Medulla oblongata (tissue), 1 donor: Measurements from ENCODE around the gene CNOT3.

Experiments used
- DNase-seq: peaks from one replicate; pipeline ENCODE4 v3.0.0-alpha.2; 2015; ENCODE audit errors: extremely low spot score

CNOT3 gene

DNA sequence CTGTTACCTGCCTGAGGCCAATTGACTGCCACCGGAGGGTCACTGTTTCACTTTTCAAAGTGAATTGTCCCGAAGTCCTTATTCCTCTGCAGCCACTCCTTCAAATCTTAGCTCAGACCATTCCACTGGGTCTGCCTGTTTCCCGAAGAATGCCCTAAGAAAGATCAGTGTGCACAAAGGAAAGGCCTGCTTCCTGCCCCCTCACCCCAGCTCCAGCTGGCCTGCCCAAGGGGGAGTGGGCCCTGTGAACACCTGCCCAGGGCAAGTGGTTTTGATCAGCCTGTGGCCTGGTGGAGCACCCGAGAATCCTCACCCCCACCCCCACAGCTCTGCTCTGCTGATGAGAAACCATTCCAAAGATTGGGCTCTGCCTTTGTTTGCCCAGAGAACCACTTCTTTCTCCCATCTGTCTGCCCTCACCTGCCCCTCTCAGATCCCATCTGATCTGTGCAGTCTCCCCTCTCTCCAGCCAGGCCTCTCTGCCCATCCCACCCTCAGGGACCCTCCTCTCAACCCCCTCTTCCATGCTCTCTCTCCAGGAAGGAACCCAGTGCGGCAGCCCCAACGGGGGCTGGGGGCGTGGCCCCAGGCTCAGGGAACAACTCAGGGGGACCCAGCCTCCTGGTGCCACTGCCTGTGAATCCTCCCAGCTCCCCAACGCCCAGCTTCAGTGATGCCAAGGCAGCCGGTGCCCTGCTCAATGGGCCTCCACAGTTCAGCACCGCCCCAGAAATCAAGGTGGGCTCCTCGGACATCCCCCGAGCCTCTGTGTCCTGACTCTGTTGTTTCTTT, 11.7 kb downstream of the CNOT3 start:
- DNase-seq, result no peak

DNA sequence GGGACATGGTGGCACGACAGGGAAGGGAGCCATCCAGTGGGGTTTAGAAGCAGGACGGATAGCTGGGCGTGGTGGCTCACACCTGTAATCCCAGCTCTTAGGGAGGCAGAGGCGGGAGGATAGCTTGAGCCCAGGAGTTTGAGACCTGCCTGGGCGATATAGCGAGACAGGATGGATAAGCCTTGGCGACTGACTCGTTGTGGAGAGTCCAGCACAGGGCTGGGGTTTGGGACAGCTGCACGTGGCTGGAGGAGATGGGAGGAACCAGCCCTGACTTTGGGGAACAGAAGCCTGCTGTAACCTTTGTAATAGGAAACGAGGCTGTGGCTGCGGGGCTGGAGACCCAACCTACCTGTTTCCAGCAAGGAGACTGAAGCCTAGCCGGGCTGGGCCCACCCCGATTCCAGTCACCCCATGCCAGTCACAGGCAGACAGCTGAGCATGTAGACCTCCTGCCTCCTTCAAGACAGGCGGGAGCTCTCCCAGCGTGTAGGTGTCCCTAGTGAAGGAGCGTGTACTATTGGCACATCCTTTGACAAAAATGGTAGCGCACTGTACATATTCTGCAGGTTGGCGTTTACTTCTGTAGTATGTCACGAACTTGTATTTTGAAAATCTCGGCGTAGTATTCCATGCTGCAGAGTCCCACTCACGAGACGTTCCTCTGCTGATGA, 13.9 kb downstream of the CNOT3 start:
- no peak for DNase-seq

- DNase-seq, result no peak
Measured at GRCh38 chr19:54152267-54152666, 14.7 kb downstream of the CNOT3 start.

DNA sequence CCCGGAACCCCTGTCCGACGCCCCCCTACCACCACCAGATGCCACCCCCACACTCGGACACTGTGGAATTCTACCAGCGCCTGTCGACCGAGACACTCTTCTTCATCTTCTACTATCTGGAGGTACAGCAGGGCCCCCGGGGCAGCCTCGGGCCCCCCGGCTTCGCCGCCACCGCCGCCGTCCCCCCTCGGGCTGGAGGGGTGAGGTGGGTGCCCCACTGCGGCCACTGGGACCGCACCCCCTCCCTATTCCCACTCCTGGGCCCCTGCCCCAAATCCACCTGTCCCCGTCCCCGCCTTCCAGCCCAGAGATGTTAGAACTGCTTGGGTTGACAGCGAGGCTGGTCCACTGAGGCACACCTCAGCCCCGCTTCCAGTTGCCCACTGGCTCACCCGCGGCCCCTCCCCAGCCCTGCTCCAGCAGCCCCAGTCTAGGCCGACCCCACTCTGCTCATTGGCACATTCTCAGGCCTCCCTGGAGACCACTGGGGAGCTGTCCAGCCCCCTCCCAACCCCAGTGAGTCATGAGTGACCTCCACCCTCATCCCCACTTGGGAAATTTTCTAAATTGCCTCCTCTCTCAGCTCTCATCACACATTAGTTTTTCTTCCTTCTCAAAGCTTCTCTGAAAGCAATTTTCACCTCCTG, 15.4 kb downstream of the CNOT3 start:
- DNase-seq, result no peak

DNA sequence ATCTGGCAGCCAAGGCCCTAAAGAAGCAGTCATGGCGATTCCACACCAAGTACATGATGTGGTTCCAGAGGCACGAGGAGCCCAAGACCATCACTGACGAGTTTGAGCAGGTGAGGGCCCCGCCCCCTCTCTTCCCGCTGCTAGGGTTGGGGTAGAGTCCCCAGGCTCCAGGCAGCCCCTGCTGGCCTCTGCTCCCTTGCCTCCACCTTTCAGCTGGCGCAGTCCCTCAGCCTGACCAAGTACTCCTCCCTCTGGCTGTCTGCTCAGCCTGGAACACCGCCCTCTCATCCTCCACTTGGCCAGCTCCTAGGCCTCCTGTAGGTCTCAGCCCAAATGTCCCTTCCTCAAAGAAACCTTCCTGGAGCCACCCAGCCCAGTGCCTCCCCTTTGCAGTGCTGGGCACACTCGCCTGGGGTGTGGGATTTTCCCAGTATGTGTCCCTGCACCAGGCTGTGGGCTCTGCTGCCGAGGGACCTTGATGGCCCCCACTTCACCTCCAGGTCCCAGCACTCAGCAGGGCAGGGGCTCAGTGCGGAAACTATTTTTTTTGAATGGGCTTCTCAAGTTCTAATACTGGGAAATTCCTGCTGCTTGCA, 16.3 kb downstream of the CNOT3 start:
- no peak for DNase-seq

DNA sequence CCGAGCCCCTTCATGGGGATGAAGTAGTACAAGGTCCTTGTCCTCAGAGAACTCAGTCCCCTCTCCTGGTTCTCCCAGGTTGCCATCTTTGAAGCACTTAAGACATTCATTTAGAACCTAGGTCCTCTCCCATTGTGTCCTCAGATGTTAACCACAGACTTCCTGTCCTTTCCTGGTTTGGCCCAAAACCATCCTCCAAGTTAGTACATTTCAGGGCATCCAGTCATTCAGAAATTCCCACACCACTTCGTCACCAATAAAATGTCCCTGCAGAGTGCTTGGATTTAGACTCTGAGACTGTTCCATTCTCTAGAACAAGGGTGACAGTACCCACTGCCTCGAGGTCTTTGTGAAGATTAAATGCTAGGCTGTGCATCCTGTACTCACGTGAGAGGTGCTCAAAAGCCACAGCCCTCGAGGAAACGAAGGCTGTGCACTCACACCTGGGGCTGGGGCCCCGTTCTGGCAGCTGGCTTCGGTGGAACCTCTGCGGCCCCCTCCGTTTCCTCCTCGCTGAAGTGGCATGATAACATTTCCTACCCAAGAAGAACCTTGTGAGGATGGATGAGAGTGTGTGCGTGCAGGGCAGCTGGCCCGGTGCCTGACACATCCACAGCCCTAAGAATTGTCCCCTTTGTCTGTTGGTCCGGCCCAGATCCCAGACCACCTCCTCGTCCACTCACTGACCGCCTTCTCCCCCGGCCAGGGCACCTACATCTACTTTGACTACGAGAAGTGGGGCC, 17.2 kb downstream of the CNOT3 start:
- no peak for DNase-seq

GRCh38 chr19:54155694-54156093, 18.1 kb downstream of the CNOT3 start:
- no peak for DNase-seq

DNA sequence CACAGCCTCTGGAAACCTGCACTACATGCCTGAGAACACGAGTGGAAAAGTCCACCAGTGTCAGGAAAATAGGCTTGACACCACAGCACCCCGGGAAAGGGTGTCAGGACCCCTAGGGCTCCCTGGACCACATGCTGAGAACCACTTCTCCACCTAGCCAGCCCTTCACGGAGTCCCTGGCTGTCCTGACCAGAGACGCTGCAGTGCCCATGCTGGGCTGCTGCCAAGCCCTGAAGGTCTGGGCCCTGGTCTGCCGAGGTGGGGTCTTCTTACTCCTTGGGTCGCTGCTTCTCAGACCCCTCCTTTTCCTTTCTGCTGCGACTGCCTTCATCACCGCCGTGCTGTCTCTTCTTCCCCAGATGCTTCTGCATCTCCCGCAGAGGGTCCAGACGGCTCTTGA, 18.9 kb downstream of the CNOT3 start:
- DNase-seq, result no peak

- DNase-seq, result no peak
Measured at GRCh38 chr19:54156953-54157352, 19.4 kb downstream of the CNOT3 start.

GRCh38 chr19:54158812-54159351, 21.3 kb downstream of the CNOT3 start:
- DNase-seq, result no peak

DNA sequence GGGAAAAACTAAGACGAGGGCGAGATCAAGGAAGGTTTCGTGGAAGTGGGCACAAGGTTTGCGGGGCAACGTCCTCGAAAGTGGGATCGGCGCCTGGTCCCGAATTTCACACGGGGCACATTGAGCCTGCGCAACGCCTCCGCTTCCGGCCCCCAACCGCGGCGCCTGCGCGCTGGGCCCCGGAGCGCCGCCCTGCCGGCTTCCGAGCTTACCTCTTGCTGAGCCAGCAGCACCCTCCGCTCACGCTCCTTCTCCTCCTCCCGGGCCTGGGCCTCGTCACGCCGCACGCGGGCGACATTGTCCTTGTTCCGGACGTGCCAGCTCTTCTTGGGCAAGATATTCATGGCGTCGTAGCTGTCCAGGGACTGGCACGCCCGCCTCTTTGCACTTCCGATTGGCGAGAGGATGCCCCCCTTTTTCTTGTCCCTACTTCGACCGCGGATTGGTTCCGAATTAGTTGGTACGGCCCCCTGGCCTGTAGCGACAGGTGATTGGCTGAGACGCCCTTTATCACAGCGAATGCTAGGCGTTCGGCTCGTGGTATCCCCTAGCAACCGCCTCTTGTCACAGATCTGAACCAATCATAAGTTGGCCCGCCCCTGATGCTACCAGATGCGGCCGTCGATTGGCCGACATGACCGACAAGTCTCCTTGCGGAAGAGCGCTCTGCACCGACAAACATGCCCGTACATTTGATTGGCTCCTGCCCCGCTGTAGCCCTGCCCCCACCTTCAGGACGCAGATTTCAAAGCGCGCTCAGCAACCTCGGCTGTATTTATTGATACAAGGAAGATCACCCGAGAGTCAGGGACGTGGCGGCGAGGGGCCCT, 22.0 kb downstream of the CNOT3 start, which contains the start of gene LENG1:
Gene LENG1, minus strand, starts transcription at position 370 of the 830 bp plus-strand sequence. Its CDS starts 26 bp downstream, at position 344.
- peak; percentile 100 for DNase-seq

DNA sequence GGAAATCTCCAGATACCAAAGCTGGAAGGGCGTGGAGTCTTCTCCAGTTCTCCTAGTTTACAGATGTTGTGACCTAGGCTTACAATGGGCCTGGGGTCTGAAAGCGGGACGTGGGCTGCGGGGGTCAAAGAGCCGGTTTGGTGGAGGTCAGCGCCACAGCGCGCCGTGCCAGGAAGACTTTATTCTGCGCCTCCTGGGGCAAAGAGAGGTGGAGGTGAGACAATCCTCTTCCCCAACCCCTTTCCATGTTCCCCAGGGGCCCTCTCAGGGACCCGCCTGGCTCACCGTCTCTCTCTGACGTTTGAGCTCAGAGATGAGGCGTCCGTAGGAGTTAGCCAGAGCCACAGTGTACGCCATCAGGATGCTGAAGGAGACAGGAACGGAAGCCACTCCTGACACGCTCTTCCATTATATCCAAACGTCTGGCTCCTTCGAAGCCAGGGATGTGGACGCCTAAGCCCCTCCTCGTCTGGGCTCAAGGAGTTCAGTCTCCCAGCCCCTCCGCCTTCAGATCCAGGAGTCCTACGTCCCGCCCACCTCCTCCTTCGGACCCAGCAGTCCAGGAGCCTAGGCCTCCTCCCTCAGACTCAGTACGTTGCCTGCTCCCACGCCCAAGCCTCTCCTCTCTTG, 22.7 kb downstream of the CNOT3 start:
- peak; percentile 15 for DNase-seq

- DNase-seq, result no peak
Measured at GRCh38 chr19:54160854-54161253, 23.3 kb downstream of the CNOT3 start.

DNA sequence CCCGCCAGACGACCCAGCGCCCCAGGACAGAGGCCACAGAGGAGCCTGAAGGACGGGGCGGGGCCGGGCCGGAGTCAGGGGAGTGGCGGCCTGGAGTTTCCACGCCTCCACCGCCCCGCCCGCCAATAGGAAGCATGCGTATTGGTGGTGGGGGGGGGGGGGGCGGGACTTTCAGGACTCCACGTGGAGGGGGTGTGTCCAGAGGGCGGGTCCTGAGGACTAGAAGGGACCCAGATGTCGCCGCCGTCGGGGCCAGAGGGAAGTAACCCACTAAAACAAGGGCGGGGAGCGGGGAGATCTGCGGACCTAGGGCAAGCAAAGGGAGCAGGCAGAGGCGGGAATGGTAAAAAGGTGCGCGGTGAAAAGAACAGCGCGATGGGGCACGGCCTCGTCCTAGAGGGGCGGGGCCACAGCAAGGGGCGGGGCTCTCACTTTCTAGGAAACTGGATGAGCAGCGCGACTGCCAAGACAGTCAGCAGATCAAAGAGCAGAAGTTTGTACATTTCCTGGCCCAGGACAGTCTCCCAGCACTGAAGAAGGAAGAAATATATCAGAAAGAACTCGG, 24.8 kb downstream of the CNOT3 start:
- DNase-seq, result peak; percentile 74

- no peak for DNase-seq
Measured at GRCh38 chr19:54162884-54163283, 25.3 kb downstream of the CNOT3 start.

DNA sequence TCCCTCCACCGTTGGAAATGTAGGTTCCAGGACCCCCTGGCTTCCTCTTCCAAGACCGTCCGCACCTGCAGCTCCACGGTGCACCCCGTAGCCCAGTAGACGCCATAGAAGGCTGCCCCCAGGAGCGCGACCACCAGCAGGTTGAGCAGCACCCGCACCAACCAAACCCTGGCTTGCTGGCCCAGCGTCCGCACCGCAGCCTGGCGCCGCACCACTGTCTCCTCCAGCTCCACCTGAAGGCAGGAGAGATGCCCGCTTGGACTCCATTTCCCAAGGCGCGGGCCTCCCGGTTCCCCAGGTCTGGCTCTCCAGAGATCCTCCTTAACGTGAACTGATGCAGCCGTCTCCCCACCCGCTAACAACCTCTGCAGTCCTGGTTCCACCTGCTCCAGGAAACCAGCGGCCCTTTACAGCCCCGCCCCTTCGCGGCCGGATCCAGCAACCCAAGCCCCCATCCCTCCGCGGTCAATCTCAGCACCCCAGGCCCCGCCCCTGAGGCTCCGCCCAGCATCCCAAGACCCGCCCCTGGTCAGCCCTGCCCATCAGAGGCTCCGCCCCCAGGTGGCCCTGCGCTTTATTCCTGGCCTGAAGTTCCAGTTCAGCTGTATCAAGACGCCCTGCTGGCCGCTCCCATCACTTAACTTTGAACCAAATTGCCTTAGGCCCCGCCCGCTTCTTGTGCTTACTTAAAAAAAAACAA, 27.0 kb downstream of the CNOT3 start:
- DNase-seq, result no peak

- no peak for DNase-seq
Measured at GRCh38 chr19:54165222-54165621, 27.7 kb downstream of the CNOT3 start.

GRCh38 chr19:54168174-54168917, 30.8 kb downstream of the CNOT3 start:
- peak; percentile 87 for DNase-seq
